Upper lobe of left lung (tissue), 4 donors: ENCODE results near the gene GABBR2.

Source experiments
- CTCF ChIP-seq, 6 experiments: fragments of 450-650 bp in 4 of 6; fragments of 200-600 bp in 2 of 6; sonication (generic) in 2 of 6; IDR thresholded peaks; one replicate each; pipeline ENCODE4 v1.5.1; 2016 to 2019; ENCODE audit warnings: antibody characterized with exemption in 6 of 6
- EP300 ChIP-seq, 4 donors: sonication (generic); formaldehyde crosslinking; IDR thresholded peaks; one replicate each; pipeline ENCODE4 v1.5.1; 2017; ENCODE audit warnings: antibody characterized with exemption in 4 of 4, control low read depth in 2 of 4
- POLR2A ChIP-seq, 4 donors: fragments of 450-650 bp; IDR thresholded peaks; one replicate each; pipeline ENCODE4 v1.5.1; 2016 to 2017; ENCODE audit warnings: antibody characterized with exemption in 4 of 4, mild to moderate bottlenecking in 2 of 4
- POLR2AphosphoS5 ChIP-seq, 2 donors: sonication (generic); formaldehyde crosslinking; IDR thresholded peaks; one replicate each; pipeline ENCODE4 v1.5.1; 2017; ENCODE audit warnings: antibody characterized with exemption in 2 of 2

- TF ChIP-seq POLR2A (IDR thresholded peaks at IDR 0.05) (no peak), CTCF (IDR thresholded peaks at IDR 0.05) (no peak), EP300 (IDR thresholded peaks at IDR 0.05) (no peak), POLR2AphosphoS5 (IDR thresholded peaks at IDR 0.05) (no peak)
Measured at GRCh38 chr9:98570663-98571440, 137.9 kb downstream of the GABBR2 start.
